ENCODE data around the gene GEMIN7. TPM values are rescaled to one million over a fixed set of nuclear protein-coding genes. Genes with fewer than 3 reads are reported as not detected.

The GEMIN7 gene
- polyA plus RNA-seq, 1 donor (not counting 4 experiments of a cell fraction or from before 2014, with no cell fraction given) = 23.7 TPM

DNA sequence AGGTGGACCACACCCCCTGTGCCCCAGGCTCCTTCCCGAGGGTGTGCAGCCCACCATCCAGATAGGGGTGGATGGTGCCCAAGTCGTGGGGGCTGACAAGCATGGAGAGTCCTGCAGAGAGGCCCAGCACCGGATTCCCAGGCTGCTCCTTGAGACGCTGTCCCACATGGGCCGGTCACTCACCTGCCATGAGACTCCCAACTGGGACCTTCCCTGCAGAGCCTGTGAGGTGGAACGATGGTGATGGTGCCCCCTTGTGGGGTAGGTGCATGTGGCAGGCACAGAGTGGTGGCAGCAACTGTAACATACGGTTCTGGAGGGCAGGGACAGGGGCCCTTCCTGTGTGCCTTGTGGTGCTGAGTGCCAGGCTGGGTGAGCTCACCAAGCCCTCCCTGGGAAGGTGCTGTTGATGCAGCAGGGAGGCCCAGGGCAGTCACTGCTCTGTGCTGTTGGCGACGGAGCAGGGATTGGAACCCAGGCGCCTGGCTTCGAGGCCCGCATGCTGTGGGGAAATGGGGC is 47.0 kb downstream of the GEMIN7 start:
- TF ChIP-seq EZH2 (IDR thresholded peaks at IDR 0.05; ENCODE audit: low read length) = no peak
- TF ChIP-seq, protein P1, sequence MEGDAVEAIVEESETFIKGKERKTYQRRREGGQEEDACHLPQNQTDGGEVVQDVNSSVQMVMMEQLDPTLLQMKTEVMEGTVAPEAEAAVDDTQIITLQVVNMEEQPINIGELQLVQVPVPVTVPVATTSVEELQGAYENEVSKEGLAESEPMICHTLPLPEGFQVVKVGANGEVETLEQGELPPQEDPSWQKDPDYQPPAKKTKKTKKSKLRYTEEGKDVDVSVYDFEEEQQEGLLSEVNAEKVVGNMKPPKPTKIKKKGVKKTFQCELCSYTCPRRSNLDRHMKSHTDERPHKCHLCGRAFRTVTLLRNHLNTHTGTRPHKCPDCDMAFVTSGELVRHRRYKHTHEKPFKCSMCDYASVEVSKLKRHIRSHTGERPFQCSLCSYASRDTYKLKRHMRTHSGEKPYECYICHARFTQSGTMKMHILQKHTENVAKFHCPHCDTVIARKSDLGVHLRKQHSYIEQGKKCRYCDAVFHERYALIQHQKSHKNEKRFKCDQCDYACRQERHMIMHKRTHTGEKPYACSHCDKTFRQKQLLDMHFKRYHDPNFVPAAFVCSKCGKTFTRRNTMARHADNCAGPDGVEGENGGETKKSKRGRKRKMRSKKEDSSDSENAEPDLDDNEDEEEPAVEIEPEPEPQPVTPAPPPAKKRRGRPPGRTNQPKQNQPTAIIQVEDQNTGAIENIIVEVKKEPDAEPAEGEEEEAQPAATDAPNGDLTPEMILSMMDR (optimal IDR thresholded peaks at IDR 0.05 in 1 of 3, IDR thresholded peaks at IDR 0.05 in 1 of 3, conservative IDR thresholded peaks at IDR 0.05 in 1 of 3; ENCODE audit: extremely low read depth in 1 of 3, insufficient read depth in 2 of 3, low read length in 3 of 3) = peak; percentile 82 to 96 (median 88)
- H3K4me1 ChIP-seq (ENCODE audit: control insufficient read depth, extremely low read depth, insufficient read depth, low read length) = peaks cover 20% of the 10 kb centered on the region
- H4K20me1 ChIP-seq (ENCODE audit: control insufficient read depth, extremely low read depth, insufficient read depth, low read length) = peaks cover 18% of the 10 kb centered on the region
- peaks cover 4% of the 10 kb centered on the region for H3K9me1 ChIP-seq (ENCODE audit: control insufficient read depth, extremely low read depth, insufficient read depth, low read length)
- no peak overlapping the region for H3K4me3 ChIP-seq (ENCODE audit: control insufficient read depth in 2 of 3, extremely low read depth in 1 of 3, insufficient read depth in 2 of 3, low read depth in 1 of 3, low read length in 3 of 3)
- H3K27me3 ChIP-seq (ENCODE audit: control insufficient read depth, extremely low read depth, insufficient read depth, low read length) = no peaks in the 10 kb centered on the region
- no peak overlapping the region for H3K27ac ChIP-seq (ENCODE audit: control insufficient read depth, insufficient read depth, low read length)
- H3K36me3 ChIP-seq (ENCODE audit: control insufficient read depth in 2 of 2, extremely low read depth in 1 of 2, insufficient read depth in 2 of 2, low read length in 2 of 2) = peaks cover 0 to 5% of the 10 kb centered on the region in 2 experiments
- no peaks in the 10 kb centered on the region for H3K9me3 ChIP-seq (ENCODE audit: control insufficient read depth, low read depth, low read length)
- H3K4me2 ChIP-seq (ENCODE audit: control insufficient read depth, extremely low read depth, insufficient read depth, low read depth, low read length) = no peak overlapping the region
- FAIRE-seq = peak; percentile 70
- DNase-seq (ENCODE audit: low read depth, low spot score) = peak; percentile 21
- dilution Hi-C loops (cut with MboI; ENCODE audit: extremely low pct_ligation_motif_present, low sequenced_read_pairs) = no loop called here
- no peak overlapping the region for H2AFZ ChIP-seq (ENCODE audit: control insufficient read depth, low read length)
- H3K79me2 ChIP-seq (ENCODE audit: control insufficient read depth, insufficient read depth, low read length) = peaks cover 55% of the 10 kb centered on the region
- H3K9ac ChIP-seq (ENCODE audit: control insufficient read depth, extremely low read depth, insufficient read depth, low read length) = no peak overlapping the region

DNA sequence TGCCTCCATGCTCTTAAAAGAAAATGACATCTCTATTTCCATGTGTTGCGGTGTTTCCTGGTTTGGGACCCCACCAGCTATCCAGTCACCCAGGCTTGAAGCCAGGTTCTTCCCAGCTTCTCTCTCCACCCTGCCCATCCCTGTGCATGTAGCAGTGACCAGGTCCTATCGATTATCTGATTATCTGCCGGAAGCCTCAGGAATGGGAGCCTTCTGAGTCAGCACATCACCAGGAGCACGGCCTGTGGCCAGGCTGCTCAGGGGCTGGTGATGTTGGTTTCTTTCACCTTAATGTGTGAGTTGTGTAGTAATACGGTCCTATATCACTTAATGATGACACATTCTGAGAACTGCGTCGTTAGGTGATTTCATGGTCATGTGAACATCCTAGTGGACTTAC is 47.6 kb downstream of the GEMIN7 start:
- Histone ChIP-seq H3K36me3 (ENCODE audit: control insufficient read depth in 2 of 2, extremely low read depth in 1 of 2, insufficient read depth in 2 of 2, low read length in 2 of 2) (peaks cover 0 to 5% of the 10 kb centered on the region in 2 experiments), H3K4me2 (ENCODE audit: control insufficient read depth, extremely low read depth, insufficient read depth, low read depth, low read length) (no peak overlapping the region)

More for the DNA sequence above, 47.6 kb downstream of the GEMIN7 start:
- TF ChIP-seq EZH2 (IDR thresholded peaks at IDR 0.05; ENCODE audit: low read length) = no peak
- TF ChIP-seq, protein P1 (optimal IDR thresholded peaks at IDR 0.05 in 1 of 3, IDR thresholded peaks at IDR 0.05 in 1 of 3, conservative IDR thresholded peaks at IDR 0.05 in 1 of 3; ENCODE audit: extremely low read depth in 1 of 3, insufficient read depth in 2 of 3, low read length in 3 of 3) = no peak
- Histone ChIP-seq H3K9me1 (ENCODE audit: control insufficient read depth, extremely low read depth, insufficient read depth, low read length) (peaks cover 4% of the 10 kb centered on the region), H3K4me1 (ENCODE audit: control insufficient read depth, extremely low read depth, insufficient read depth, low read length) (peaks cover 20% of the 10 kb centered on the region), H3K9me3 (ENCODE audit: control insufficient read depth, low read depth, low read length) (no peaks in the 10 kb centered on the region), H3K4me3 (ENCODE audit: control insufficient read depth in 2 of 3, extremely low read depth in 1 of 3, insufficient read depth in 2 of 3, low read depth in 1 of 3, low read length in 3 of 3) (no peak overlapping the region), H3K27ac (ENCODE audit: control insufficient read depth, insufficient read depth, low read length) (no peak overlapping the region), H3K79me2 (ENCODE audit: control insufficient read depth, insufficient read depth, low read length) (peaks cover 54% of the 10 kb centered on the region), H2AFZ (ENCODE audit: control insufficient read depth, low read length) (no peak overlapping the region), H3K9ac (ENCODE audit: control insufficient read depth, extremely low read depth, insufficient read depth, low read length) (no peak overlapping the region), H4K20me1 (ENCODE audit: control insufficient read depth, extremely low read depth, insufficient read depth, low read length) (peaks cover 12% of the 10 kb centered on the region), H3K27me3 (ENCODE audit: control insufficient read depth, extremely low read depth, insufficient read depth, low read length) (no peaks in the 10 kb centered on the region)
- DNase-seq (ENCODE audit: low read depth, low spot score) (no peak), FAIRE-seq (no peak)
- dilution Hi-C loops (cut with MboI; ENCODE audit: extremely low pct_ligation_motif_present, low sequenced_read_pairs) = no loop called here
